ENCODE measurements around the gene HECA. TPM values are rescaled to one million over a fixed set of nuclear protein-coding genes. Genes with fewer than 3 reads are reported as not detected.

The HECA gene
- total and polyA plus RNA-seq, 10 of the 15 experiments (the other 5 are each of a cell fraction or from before 2014, with no cell fraction given) = 0.52 to 7.2 (median 2.7) TPM

DNA sequence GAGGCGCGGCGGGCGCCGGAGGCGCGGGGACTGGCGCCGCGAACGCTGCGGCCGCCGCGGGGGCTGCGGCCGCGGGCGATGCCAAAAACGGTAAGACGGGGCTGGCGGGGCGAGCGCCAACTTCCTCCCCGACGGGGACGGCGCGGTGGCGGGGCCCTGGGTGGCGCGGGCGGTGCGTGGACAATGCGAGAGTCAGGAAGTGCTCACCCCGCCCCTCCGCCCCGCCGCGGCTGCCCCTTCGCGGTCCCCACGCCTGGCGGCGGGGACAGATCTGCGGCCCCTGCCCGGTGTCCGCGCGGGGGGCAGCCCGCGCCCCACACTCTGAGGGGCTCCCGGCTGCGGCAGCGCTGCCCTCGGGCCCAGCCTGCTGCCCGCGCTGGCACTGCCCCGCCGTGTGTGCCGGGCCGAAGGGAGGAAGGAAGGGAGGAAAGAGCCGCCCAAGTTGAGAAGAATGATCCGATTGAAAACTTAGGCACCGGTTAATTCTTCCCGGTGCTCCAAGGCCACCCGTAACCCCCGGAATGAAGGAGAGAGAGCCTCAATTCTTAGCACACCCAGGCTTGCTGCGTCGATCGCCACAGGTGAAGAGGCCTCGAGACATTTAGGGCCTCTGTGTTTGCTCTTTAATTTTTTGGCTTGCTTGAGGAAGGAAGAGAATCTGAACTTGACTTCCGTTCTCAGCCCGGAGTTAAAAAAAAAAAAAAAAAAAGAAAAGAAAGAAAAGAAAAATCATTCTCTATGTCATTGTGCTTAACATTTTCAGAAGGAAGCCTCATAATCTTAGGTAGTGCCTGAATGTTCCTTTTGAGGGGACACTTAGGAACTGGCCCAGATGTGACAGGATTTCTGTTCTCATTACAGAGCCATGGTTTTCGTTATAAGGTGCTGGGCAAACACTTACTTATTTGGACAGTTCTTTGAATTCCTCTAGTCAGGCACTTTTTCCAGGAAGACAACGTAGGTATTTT, 982 bp downstream of the HECA start (continued):
- TF ChIP-seq, protein P1, sequence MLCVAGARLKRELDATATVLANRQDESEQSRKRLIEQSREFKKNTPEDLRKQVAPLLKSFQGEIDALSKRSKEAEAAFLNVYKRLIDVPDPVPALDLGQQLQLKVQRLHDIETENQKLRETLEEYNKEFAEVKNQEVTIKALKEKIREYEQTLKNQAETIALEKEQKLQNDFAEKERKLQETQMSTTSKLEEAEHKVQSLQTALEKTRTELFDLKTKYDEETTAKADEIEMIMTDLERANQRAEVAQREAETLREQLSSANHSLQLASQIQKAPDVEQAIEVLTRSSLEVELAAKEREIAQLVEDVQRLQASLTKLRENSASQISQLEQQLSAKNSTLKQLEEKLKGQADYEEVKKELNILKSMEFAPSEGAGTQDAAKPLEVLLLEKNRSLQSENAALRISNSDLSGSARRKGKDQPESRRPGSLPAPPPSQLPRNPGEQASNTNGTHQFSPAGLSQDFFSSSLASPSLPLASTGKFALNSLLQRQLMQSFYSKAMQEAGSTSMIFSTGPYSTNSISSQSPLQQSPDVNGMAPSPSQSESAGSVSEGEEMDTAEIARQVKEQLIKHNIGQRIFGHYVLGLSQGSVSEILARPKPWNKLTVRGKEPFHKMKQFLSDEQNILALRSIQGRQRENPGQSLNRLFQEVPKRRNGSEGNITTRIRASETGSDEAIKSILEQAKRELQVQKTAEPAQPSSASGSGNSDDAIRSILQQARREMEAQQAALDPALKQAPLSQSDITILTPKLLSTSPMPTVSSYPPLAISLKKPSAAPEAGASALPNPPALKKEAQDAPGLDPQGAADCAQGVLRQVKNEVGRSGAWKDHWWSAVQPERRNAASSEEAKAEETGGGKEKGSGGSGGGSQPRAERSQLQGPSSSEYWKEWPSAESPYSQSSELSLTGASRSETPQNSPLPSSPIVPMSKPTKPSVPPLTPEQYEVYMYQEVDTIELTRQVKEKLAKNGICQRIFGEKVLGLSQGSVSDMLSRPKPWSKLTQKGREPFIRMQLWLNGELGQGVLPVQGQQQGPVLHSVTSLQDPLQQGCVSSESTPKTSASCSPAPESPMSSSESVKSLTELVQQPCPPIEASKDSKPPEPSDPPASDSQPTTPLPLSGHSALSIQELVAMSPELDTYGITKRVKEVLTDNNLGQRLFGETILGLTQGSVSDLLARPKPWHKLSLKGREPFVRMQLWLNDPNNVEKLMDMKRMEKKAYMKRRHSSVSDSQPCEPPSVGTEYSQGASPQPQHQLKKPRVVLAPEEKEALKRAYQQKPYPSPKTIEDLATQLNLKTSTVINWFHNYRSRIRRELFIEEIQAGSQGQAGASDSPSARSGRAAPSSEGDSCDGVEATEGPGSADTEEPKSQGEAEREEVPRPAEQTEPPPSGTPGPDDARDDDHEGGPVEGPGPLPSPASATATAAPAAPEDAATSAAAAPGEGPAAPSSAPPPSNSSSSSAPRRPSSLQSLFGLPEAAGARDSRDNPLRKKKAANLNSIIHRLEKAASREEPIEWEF (IDR thresholded peaks at IDR 0.05; ENCODE audit: insufficient replicate concordance, low read depth, low read length) = no peak
- TF ChIP-seq ZNF24 (IDR thresholded peaks at IDR 0.05) = no peak
- TF ChIP-seq, protein P2, sequence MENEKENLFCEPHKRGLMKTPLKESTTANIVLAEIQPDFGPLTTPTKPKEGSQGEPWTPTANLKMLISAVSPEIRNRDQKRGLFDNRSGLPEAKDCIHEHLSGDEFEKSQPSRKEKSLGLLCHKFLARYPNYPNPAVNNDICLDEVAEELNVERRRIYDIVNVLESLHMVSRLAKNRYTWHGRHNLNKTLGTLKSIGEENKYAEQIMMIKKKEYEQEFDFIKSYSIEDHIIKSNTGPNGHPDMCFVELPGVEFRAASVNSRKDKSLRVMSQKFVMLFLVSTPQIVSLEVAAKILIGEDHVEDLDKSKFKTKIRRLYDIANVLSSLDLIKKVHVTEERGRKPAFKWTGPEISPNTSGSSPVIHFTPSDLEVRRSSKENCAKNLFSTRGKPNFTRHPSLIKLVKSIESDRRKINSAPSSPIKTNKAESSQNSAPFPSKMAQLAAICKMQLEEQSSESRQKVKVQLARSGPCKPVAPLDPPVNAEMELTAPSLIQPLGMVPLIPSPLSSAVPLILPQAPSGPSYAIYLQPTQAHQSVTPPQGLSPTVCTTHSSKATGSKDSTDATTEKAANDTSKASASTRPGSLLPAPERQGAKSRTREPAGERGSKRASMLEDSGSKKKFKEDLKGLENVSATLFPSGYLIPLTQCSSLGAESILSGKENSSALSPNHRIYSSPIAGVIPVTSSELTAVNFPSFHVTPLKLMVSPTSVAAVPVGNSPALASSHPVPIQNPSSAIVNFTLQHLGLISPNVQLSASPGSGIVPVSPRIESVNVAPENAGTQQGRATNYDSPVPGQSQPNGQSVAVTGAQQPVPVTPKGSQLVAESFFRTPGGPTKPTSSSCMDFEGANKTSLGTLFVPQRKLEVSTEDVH (IDR thresholded peaks at IDR 0.05; ENCODE audit: low read depth, partially characterized antibody) = no peak
- TF ChIP-seq, protein P3, sequence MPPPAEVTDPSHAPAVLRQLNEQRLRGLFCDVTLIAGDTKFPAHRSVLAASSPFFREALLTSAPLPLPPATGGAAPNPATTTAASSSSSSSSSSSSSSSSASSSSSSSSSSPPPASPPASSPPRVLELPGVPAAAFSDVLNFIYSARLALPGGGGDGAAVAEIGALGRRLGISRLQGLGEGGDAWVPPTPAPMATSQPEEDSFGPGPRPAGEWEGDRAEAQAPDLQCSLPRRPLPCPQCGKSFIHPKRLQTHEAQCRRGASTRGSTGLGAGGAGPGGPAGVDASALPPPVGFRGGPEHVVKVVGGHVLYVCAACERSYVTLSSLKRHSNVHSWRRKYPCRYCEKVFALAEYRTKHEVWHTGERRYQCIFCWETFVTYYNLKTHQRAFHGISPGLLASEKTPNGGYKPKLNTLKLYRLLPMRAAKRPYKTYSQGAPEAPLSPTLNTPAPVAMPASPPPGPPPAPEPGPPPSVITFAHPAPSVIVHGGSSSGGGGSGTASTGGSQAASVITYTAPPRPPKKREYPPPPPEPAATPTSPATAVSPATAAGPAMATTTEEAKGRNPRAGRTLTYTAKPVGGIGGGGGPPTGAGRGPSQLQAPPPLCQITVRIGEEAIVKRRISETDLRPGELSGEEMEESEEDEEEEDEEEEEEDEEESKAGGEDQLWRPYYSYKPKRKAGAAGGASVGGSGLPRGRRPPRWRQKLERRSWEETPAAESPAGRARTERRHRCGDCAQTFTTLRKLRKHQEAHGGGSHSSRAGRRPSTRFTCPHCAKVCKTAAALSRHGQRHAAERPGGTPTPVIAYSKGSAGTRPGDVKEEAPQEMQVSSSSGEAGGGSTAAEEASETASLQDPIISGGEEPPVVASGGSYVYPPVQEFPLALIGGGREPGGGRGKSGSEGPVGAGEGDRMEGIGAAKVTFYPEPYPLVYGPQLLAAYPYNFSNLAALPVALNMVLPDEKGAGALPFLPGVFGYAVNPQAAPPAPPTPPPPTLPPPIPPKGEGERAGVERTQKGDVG (CRISPR knock-in tag; IDR thresholded peaks at IDR 0.05) = no peak
- TF ChIP-seq ZNF217 (IDR thresholded peaks at IDR 0.05) = peak; percentile 41
- TF ChIP-seq, protein P4, sequence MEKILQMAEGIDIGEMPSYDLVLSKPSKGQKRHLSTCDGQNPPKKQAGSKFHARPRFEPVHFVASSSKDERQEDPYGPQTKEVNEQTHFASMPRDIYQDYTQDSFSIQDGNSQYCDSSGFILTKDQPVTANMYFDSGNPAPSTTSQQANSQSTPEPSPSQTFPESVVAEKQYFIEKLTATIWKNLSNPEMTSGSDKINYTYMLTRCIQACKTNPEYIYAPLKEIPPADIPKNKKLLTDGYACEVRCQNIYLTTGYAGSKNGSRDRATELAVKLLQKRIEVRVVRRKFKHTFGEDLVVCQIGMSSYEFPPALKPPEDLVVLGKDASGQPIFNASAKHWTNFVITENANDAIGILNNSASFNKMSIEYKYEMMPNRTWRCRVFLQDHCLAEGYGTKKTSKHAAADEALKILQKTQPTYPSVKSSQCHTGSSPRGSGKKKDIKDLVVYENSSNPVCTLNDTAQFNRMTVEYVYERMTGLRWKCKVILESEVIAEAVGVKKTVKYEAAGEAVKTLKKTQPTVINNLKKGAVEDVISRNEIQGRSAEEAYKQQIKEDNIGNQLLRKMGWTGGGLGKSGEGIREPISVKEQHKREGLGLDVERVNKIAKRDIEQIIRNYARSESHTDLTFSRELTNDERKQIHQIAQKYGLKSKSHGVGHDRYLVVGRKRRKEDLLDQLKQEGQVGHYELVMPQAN (conservative IDR thresholded peaks at IDR 0.05) = peak; percentile 76
- TF ChIP-seq LARP7 (IDR thresholded peaks at IDR 0.05) = peak; percentile 69
- TF ChIP-seq PAX8 (IDR thresholded peaks at IDR 0.05) = no peak
- TF ChIP-seq IRF4 (IDR thresholded peaks at IDR 0.05; ENCODE audit: low read depth, low read length) = no peak
- TF ChIP-seq MEF2B (IDR thresholded peaks at IDR 0.05; ENCODE audit: partially characterized antibody, poor library complexity, severe bottlenecking) = no peak
- TF ChIP-seq RAD21 (IDR thresholded peaks at IDR 0.05; ENCODE audit: insufficient read depth, low read depth, low read length) = no peak
- no peak for TF ChIP-seq MTA2 (IDR thresholded peaks at IDR 0.05; ENCODE audit: low read depth)
- TF ChIP-seq RUNX3 (IDR thresholded peaks at IDR 0.05; ENCODE audit: low read length) = no peak
- peak; percentile 36; the same call in 1 of the 2 replicates for TF ChIP-seq NR2F1 (conservative IDR thresholded peaks at IDR 0.05)
- no peak for TF ChIP-seq RELA (IDR thresholded peaks at IDR 0.05; ENCODE audit: borderline replicate concordance, partially characterized antibody)
- TF ChIP-seq HDAC6 (IDR thresholded peaks at IDR 0.05; ENCODE audit: unreplicated experiment) = no peak
